Stimulated activated CD8-positive, alpha-beta memory T cell treated with anti-CD3 and anti-CD28 coated beads, Interleukin-4, amount 100 ng/mL, for 48 hours (primary cell): ENCODE results near the gene CCND1.
A peak's percentile ranks its signal among the peaks of the same experiment; 100 is the strongest.

Source experiments
- DNase-seq: peaks from one replicate; pipeline ENCODE4 v3.0.0-alpha.2; 2020

CCND1 gene

DNA sequence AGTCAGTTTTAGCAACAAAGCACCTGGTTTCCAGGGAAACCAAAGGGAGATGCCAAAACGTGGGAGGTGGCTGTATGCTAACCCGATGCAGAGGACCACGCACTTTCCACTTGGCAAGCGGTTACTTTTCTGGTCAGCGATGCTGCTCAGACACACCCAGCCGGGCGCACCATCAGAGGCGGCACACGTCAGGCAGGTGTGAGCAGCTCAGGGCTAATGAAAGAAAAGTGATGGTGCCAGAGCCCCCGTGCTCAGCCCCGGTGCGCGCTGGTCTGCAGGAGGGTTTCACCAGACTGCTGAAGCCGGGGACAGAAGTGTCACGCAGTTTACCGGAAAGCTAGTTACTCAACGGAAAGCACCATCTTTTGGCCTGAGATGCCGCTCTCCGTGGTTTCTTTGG lies 28.5 kb downstream of the CCND1 start:
- no peak for DNase-seq

GRCh38 chr11:69670158-69670845 lies 29.3 kb downstream of the CCND1 start:
- DNase-seq, result peak; percentile 78

DNA sequence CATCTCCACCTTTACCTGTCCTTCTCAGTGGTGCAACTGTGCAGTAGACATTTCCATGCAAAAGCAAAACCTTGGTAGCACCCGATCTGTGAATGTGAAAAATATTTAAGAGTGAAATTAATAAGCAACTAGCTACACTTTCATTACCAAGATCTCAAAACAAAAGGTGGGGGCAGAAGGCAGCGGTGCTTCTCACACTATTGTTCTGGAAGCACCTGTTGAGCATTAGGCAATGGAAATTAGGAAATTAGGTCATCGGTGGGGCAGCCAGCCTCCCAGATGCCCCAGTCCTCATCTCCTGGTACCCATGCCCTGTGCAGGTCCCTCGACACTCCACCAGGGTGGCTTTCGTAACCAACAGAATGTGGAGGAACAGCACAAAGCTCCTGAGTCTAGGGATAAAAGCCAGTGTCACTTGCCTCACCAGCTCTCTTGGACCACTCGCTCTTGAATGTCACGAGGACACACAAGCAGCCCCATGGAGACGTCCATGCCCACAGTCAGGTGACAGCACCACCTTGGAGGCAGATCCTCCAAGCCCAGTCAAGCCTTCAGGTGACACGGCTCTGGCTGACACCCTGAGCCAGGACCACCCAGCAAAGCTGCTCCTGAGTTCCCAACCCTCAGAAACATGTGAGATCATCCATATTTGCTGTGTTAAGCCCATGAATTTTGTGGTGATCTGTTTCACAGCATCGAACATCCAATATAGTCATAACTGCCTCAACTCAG lies 30.9 kb downstream of the CCND1 start:
- DNase-seq, result no peak

GRCh38 chr11:69674267-69674885 lies 33.4 kb downstream of the CCND1 start:
- DNase-seq, result peak; percentile 33

DNA sequence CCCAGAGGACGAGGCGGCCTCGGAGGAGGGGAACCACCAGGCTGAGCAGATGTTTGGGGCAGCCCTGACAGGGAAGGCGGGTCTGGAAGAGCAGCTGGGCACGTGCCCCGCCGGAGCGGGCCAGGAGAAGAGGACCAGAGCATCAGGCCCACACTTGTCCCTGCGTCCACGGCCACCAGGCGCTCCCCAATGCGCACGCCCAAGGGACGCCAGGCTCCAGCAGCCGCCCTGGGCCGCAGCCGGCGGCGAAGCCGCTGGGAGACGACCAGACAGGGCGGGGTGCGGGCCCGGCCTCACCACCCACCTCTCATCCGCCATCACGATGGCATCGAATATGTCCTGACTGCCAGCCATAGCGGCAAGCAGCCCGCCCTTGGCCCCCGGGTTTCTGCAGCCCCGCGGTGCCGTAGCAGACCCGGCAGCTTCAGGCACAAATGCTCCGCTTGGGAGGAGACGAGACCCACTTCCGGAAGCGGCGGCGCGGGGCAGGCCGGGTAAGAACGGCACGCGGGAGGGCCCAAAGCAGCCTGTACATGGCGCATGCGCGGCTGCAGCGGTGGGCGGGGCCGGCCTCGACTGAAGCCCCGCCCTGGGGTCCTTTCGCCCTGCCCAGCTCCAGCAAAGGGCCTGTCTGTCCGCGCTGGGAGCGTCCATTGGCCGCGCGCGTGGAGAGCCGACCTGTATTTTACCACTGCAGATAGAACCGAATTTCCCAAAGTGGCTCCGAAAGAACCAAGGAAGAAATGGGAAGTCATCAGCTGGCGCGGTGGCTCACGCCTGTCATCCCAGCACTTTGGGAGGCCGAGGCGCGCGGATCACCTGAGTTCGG lies 34.1 kb downstream of the CCND1 start, which contains the start of gene LTO1:
LTO1 (minus strand) TSS at position 468 of the 829 bp plus-strand sequence; CDS start at position 354, 114 bp downstream.
- DNase-seq, result peak; percentile 97

DNA sequence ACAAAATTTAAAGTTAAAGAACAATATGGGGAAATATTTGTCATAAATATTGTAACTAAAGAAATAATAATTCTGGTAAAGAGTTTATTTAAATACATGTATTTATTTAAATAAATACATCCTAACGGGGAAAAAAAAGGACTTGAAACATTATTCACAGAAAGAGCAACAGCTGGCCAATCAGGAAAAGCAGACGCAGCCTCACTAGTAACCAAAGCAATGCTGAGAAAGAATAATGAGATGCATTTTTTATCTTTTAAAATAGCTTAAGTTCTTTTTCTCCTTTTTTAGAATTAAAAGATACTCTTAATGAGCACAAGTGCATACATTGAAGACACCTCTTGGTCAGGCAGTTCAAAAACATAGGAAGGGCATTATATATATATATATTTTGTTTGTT lies 36.8 kb downstream of the CCND1 start:
- no peak for DNase-seq

GRCh38 chr11:69680688-69681087 lies 39.7 kb downstream of the CCND1 start:
- no peak for DNase-seq

DNA sequence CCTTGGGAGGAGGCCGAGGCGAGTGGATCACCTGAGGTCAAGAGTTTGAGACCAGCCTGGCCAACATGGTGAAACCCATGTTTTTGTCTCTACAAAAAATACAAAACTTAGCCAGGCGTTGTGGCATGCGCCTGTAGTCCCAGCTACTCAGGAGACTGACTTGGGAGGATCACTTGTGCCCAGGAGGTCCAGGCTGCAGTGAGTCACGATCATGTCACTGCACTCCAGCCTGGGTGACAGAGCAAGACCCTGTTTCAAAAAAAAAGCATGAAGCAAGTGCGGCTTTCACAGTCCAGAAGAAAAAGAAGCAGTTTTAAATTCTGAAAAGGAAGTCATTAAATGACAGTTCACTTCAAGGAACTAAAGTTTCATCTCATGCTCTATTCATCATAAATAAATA lies 41.3 kb downstream of the CCND1 start:
- DNase-seq, result no peak

DNA sequence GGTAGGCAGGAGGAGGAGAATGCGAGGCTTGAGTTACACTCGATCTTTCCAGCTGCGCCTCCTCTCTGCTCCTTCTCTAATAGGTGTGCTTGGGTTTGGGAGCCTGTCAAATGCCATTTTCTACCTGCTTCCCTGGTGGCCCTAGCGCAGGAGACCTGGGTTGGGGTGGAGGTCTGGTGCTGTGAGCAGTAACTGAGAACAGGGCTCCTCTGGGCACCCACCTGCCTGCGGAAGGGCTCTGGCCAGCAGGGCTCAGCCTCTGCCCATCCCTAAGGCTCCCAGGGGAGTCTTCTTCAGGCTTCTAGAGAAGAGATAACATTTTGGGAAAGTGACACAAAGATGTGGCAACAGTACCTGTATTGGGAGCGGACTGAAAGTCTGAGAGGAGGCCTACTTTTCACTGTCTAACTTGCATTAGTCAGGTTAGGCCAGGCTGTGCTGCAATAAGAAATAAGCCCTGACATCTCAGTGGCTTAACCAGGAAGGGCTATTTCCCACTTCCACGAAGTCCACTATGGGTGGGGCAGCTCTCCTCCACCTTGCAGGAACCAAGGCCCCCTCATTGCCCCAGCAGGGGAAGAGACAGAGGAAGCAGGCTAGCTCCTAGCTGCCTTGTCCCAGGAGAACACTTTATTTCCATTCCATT lies 41.8 kb downstream of the CCND1 start:
- no peak for DNase-seq

- DNase-seq, result no peak
Observed at GRCh38 chr11:69683764-69684333, 42.9 kb downstream of the CCND1 start.

DNA sequence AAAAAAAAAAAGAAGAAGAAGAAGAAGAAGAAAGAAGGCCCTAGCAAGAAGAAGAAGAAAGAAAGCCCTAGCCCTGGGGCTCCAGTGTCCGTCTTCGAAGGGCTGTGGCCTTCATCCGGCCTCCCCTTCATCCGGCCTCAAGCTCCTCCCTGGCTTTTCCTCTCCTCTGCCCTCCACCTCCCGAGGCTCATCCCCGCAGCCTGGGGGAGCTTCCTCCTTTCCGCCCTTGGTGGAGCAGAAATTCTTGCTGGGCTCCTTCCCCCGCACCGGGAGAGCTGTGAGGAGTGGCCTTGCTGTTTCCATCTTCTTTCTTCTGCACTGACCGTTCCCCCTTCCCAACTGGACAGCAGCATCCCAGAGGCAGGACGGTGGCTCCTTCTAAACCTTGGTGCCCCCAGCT lies 43.7 kb downstream of the CCND1 start:
- no peak for DNase-seq

- DNase-seq, result no peak
Observed at GRCh38 chr11:69685348-69685747, 44.4 kb downstream of the CCND1 start.

GRCh38 chr11:69686452-69686851 lies 45.5 kb downstream of the CCND1 start:
- DNase-seq, result no peak

DNA sequence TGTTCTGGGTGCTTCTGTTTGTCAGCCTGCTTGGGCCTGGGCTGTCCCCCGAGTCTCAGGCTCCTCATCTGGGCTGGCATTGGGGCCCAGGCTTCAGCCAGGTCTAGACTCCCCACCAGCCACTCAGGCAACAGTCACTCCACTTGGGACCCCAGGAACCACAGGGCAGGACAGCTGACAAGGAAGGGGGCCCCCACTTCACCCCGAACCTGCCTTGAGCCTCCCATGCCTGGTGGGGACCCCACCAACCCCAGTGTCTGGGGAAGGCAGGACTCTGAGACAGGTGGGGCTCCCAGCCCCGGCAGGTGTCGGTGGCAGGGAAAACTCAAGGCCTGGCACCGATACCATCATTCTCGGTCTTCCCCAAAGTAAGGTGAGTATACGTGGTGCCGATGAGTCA lies 45.9 kb downstream of the CCND1 start:
- no peak for DNase-seq

DNA sequence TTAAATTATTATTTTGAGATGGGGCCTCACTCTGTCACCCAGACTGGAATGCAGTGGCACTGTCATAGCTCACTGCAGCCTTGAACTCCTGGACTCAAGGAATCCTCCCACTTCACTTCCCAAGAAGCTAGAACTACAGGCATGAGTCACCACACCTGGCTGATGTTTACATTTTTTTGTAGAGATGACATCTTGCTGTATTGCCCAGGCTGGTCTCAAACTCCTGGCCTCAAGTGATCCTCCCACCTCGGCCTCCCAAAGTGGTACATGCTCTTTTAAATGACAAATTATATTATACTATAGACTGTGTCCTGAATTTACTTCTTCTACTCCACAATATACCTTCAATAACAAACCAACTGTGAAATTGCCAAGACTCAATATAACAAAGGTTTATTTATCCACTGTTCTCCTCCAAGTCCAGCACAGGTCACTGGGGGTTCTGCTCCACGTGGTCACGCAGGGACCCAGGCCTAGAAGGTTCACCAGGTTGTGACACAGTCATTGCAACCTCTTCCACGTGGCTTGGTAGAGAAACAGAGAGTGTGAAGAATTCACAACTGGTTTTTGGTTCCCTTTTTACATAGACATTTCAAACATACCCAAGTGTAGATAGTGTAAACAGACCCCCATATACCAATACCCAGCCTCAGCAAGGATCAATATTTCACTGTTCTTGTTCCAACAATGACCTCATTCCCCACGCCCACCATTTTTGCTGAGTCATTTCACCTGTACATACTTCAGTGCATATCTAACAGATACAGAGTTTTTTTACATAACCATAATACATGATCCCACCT lies 47.2 kb downstream of the CCND1 start:
- DNase-seq, result peak; percentile 49

DNA sequence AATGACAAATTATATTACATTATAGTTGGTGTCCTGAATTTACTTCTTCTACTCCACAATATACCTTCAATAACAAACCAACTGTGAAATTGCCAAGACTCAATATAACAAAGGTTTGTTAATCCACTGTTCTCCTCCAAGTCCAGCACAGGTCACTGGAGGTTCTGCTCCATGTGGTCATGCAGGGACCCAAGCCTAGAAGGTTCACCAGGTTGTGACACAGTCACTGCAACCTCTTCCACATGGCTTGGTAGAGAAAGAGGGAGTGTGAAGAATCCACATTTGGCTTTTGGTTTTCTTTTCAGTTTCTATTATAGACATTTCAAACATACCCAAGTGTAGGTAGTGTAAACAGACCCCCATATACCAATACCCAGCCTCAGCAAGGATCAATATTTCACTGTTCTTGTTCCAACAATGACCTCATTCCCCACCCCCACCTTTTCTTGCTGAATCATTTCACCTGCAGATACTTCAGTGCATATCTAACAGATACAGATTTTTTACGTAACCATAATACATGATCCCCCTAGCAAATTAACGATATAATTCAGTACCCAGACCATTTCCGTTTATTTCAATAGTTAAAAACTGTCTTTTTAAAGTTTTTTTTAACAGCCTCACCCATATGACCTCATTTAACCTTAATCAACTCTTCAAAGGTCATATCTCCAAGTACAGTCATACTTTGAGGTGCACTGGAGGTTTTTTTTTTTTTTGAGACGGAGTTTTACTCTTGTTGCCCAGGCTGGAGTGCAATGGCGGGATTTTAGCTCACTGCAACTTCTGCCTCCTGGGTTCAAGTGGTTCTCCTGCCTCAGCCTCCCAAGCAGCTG lies 48.7 kb downstream of the CCND1 start:
- DNase-seq, result no peak

GRCh38 chr11:69691463-69691862 lies 50.5 kb downstream of the CCND1 start:
- DNase-seq, result peak; percentile 38

GRCh38 chr11:69692422-69692821 lies 51.5 kb downstream of the CCND1 start:
- no peak for DNase-seq

- no peak for DNase-seq
Observed at GRCh38 chr11:69694781-69695180, 53.8 kb downstream of the CCND1 start.

GRCh38 chr11:69695581-69695980 lies 54.6 kb downstream of the CCND1 start:
- no peak for DNase-seq
